Kidney epithelial cell (primary cell): Measurements from ENCODE around the gene CLIC3. TPM values are rescaled to one million over a fixed set of nuclear protein-coding genes. Genes with fewer than 3 reads are reported as not detected.
A peak's percentile ranks its signal among the peaks of the same experiment; 100 is the strongest.

ENCODE experiments used
- DNase-seq: peaks from one replicate; pipeline ENCODE4 v3.0.0-alpha.2; 2010; ENCODE audit warnings: low read depth
- H3K27me3 ChIP-seq: 2 replicates; pipeline ENCODE4 v1.6.0; 2011; ENCODE audit warnings: low read length; ENCODE audit not compliant: control insufficient read depth, insufficient read depth
- H3K36me3 ChIP-seq: 2 replicates; pipeline ENCODE4 v1.5.1; 2011; ENCODE audit warnings: low read length; ENCODE audit not compliant: control insufficient read depth, insufficient read depth
- H3K4me3 ChIP-seq: 2 replicates; pipeline ENCODE4 v1.5.1; 2011; ENCODE audit warnings: low read depth, mild to moderate bottlenecking, control low read depth, low read length
- total RNA-seq: library from RNA; depleted of rRNA; stranded (reverse); fragments of >200 nt; gene quantifications from 2 replicates; pipeline ENCODE4 v1.2.3, GENCODE V29; 2015
- TF ChIP-seq, protein P1 (sequence below): IDR thresholded peaks from 2 replicates; pipeline ENCODE4 v1.5.1; 2011; ENCODE audit warnings: mild to moderate bottlenecking, moderate library complexity, low read length, control low read depth, inconsistent platforms; ENCODE audit not compliant: insufficient read depth, poor library complexity, severe bottlenecking

The CLIC3 gene
- total RNA-seq, 1 donor from 2014 or later, result not detected

DNA sequence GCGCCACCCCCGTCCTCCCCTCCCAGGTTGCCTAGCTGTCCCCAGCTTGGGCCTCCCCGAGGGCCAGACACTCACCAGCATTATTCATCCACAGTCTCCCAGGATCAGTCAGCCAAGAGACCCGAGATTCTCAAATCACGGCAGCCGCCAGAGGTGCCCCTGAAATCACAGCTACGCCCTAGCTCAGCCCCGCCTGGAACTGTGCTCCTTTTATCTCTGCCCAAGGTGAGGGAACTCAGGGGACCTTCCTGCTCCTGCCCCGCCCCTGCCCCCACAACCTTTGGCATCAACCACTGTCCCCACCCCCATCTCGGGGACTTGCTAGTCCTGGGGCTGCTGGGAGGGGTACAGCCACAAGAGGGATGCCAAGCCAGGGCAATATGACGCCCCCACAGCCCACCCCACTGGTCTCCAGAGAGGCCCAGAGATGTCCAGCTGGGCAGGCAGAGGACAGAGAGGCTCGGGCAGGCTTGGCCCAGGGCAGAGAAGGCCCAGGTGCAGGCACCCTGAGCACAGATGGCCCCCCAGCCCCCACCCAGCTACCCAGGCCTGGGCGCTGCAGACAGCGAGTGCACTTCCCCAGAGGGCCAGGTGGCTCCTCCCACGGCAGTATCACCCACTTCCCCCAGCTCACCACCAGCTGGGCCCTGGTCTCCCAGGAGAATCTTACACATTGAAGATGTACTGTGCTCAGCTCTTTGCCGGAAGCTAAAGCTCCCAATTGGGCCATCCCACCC is 35.7 kb upstream of the CLIC3 start, which contains the start of gene FUT7:
FUT7 (minus strand) TSS at position 185 of the 737 bp plus-strand sequence; CDS start at position 88, 97 bp downstream.
- H3K27me3 ChIP-seq, result peaks cover 4% of the 10 kb centered on the region
- no peaks in the 10 kb centered on the region for H3K36me3 ChIP-seq
- TF ChIP-seq, protein P1, sequence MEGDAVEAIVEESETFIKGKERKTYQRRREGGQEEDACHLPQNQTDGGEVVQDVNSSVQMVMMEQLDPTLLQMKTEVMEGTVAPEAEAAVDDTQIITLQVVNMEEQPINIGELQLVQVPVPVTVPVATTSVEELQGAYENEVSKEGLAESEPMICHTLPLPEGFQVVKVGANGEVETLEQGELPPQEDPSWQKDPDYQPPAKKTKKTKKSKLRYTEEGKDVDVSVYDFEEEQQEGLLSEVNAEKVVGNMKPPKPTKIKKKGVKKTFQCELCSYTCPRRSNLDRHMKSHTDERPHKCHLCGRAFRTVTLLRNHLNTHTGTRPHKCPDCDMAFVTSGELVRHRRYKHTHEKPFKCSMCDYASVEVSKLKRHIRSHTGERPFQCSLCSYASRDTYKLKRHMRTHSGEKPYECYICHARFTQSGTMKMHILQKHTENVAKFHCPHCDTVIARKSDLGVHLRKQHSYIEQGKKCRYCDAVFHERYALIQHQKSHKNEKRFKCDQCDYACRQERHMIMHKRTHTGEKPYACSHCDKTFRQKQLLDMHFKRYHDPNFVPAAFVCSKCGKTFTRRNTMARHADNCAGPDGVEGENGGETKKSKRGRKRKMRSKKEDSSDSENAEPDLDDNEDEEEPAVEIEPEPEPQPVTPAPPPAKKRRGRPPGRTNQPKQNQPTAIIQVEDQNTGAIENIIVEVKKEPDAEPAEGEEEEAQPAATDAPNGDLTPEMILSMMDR, result no peak
- DNase-seq, result no peak
- no peak within 1 kb of the TSS for H3K4me3 ChIP-seq

GRCh38 chr9:137030538-137031527 is 34.5 kb upstream of the CLIC3 start:
- no peak overlapping the region for H3K4me3 ChIP-seq
- peaks cover 6% of the 10 kb centered on the region for H3K27me3 ChIP-seq
- H3K36me3 ChIP-seq, result no peaks in the 10 kb centered on the region
- no peak for DNase-seq
- TF ChIP-seq, protein P1, result no peak

DNA sequence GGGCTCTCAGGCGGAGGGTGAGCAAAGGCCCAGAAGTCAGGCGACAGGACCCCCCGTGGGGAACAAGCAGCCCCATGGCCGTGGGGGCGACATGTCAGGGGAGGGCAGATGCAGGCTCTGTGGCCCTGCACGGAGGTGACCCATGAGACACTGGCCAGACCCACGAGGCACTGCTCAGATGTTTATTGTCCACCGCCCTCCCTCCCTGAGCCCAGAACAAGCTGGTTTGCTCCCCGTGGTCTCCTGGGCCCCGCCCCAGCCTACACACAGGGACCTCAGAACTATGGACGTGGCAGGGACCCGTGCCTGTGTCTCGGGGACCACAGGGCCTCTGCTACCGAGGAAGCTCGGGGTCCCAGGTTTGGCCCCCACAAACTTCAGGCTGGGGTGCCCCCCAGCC is 33.6 kb upstream of the CLIC3 start:
- H3K27me3 ChIP-seq, result peaks cover 6% of the 10 kb centered on the region
- no peak overlapping the region for H3K4me3 ChIP-seq
- H3K36me3 ChIP-seq, result no peaks in the 10 kb centered on the region
- no peak for DNase-seq
- TF ChIP-seq, protein P1, result no peak

DNA sequence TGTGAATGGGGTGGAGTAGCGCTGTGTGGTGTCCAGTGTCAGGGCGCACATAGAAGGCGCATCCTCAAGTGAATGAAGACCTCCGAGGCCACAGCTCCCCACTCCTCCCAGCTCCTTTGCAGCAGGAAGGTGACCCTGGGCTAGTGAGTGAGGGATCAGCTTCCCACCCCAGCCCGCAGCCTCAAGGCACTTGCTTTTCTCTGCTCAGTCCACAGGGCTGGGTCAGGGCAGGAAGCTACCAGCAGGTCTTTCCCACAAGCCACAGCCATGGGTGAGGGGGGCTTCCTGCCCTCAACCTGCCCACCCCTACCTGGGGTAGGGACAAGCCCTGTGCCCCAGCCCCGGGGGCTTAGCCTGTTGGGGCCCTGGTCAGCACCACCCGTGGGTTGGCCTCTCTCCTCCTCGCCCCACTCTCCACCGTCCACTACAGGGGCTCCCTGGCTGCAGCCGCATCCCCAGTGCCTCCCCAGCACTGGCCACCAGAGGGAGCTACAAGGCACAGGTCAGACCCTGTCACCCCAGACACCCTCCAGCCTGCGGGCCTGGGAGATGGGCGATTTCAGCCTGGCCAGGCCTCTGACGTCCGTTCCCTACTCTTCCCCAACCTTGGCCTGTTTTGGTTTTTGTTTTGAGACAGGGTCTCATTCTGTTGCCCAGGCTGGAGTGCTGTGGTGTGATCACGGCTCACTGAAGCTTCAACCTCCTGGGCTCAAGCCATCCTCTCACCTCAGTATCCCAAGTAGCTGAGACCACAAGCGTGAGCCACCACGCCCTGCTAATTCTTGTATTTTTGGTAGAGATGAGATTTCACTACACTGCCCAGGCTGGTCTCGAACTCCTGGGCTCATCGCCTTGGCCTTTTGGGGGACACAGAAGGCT is 32.9 kb upstream of the CLIC3 start:
- DNase-seq, result no peak
- TF ChIP-seq, protein P1, result peak; percentile 96
- Histone ChIP-seq H3K36me3 (no peaks in the 10 kb centered on the region), H3K4me3 (no peak overlapping the region), H3K27me3 (peaks cover 6% of the 10 kb centered on the region)

- H3K27me3 ChIP-seq, result peaks cover 4% of the 10 kb centered on the region
- H3K4me3 ChIP-seq, result peak overlapping the region; percentile 36
- TF ChIP-seq, protein P1, result peak; percentile 56
- DNase-seq, result no peak
- no peaks in the 10 kb centered on the region for H3K36me3 ChIP-seq
Observed at GRCh38 chr9:137028263-137029057, 32.1 kb upstream of the CLIC3 start.
